Duodenal mucosa (tissue), 2 donors: ENCODE measurements around the gene TRIP13.
"Not testable (repeated sequence)": the region's sequence is repeated elsewhere in the genome, so short reads cannot be mapped to it uniquely, and the experiment has no call there.

Experiments
- H3K27ac ChIP-seq: one replicate; pipeline ENCODE4 v1.7.0; 2013; ENCODE audit warnings: low read depth, low read length
- H3K27me3 ChIP-seq, 2 donors: one replicate each; pipeline ENCODE4 v1.7.0; 2013; ENCODE audit warnings: low read length in 2 of 2, control low read depth in 1 of 2; ENCODE audit not compliant: insufficient read depth in 2 of 2, control insufficient read depth in 1 of 2
- H3K36me3 ChIP-seq, 2 donors: one replicate each; pipeline ENCODE4 v1.7.0; 2013; ENCODE audit warnings: low read length in 2 of 2, control low read depth in 1 of 2; ENCODE audit not compliant: insufficient read depth in 2 of 2, control insufficient read depth in 1 of 2
- H3K4me1 ChIP-seq, 2 donors: one replicate each; pipeline ENCODE4 v1.7.0; 2013; ENCODE audit warnings: low read length in 2 of 2, control low read depth in 1 of 2; ENCODE audit not compliant: insufficient read depth in 2 of 2, control insufficient read depth in 1 of 2
- H3K4me3 ChIP-seq, 2 donors: one replicate each; pipeline ENCODE4 v1.7.0; 2013; ENCODE audit warnings: low read length in 2 of 2, low read depth in 1 of 2
- H3K9ac ChIP-seq, 2 donors: one replicate each; pipeline ENCODE4 v1.7.0; 2013; ENCODE audit warnings: low read length in 2 of 2, low read depth in 1 of 2
- H3K9me3 ChIP-seq, 2 donors: one replicate each; pipeline ENCODE4 v1.7.0; 2013; ENCODE audit warnings: low read length in 2 of 2, control low read depth in 1 of 2; ENCODE audit not compliant: control insufficient read depth in 1 of 2

TRIP13 gene

DNA sequence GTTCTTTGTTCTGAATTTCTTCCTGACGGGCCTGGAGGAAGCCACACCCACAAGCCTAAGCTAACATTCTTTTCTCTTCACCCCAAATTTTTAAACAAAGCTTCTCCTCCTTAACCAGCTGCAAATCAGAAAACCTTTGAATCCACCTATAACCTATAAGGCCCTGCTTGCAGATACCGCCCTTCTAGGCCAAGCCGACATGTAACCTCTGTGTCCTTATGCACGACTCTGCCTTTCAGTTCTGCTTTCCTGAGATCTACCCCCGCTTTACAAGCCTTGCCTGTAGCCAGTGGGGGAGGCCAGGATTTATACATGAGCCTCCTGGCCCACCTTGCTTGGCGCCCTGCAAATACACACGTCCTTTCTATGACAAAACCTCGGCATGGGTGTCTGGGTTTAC, 19.4 kb upstream of the TRIP13 start:
- Histone ChIP-seq H3K36me3 (peaks cover 55 to 89% of the 10 kb centered on the region in 2 donors), H3K4me1 (peaks cover under 1 to 4% of the 10 kb centered on the region in 2 donors), H3K27me3 (no peaks in the 10 kb centered on the region), H3K9ac (no peak overlapping the region), H3K4me3 (no peak overlapping the region), H3K9me3 (no peaks in the 10 kb centered on the region), H3K27ac (no peak overlapping the region)

DNA sequence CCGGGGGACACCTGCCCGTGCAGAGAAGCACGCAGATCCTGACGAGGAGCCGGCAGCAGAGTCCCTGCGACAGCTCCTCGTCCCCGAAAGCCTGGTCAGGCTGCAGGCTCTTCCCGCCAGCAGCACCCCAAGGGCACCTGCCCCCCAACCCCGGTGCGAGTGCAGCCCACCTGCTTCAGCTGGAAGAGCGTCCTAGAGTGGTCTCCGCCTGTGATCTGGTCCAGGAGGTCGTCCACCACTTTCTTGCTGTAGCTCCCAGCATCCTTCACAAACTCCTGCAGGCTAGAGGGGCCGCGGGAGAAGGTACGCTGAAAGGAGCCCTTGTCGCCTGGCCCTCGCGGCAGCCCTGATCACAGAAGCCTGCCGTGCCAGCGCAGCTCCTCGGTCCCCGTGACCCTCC, 16.8 kb upstream of the TRIP13 start:
- Histone ChIP-seq H3K9ac (no peak overlapping the region), H3K9me3 (no peaks in the 10 kb centered on the region), H3K4me1 (no peaks in the 10 kb centered on the region), H3K27ac (no peak overlapping the region), H3K36me3 (peaks cover 36 to 67% of the 10 kb centered on the region in 2 donors), H3K4me3 (no peak overlapping the region), H3K27me3 (no peaks in the 10 kb centered on the region)

DNA sequence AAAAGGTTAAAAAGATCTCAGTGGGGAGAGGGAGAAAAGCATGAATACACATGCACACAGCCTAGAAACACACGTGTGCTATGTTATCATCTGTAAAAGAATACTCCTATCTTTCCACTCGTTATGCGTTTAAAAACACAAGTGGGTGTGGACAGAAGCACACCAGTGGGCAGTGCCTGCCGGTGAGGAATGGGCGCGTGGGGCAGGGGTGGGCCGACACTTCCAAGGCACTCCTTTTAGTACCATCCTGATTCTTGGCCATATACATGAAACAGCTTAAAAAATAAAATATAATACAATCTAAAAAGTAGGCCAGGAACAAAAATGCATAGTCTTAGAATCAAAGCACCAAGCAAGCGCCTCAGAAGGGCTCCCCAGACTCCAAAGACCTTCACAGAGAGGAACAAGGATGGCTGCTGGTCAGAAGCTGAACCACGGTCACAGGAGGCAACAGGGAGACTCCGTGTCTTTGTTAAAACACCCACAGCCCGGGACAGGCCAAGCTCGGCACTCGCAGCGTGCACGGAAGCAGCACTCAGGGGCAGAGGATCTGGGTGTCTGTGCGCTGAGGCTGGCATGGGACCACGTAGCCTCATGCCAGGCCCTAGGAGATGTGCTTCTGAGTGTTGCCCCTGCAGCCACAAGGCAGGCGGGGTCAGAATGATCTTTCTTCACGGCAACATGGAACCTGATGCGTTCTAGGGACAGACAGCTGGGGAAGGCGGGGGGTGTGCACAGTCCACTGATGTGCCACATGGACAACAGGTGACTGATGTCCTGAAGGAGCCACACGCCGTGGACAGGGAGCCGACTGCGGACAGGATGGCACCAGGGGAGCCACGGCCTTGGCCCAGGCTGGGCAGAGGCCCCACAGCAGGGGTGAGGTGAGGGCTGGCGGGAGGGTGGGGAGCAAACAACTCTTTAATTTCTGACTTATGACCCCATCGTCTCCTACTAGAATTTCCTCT, 16.0 kb upstream of the TRIP13 start:
- H3K36me3 ChIP-seq, result peaks cover 36 to 67% of the 10 kb centered on the region in 2 donors
- no peak overlapping the region for H3K9ac ChIP-seq
- H3K27ac ChIP-seq, result no peak overlapping the region
- no peak overlapping the region for H3K4me3 ChIP-seq
- H3K9me3 ChIP-seq, result no peaks in the 10 kb centered on the region
- no peaks in the 10 kb centered on the region for H3K27me3 ChIP-seq
- no peaks in the 10 kb centered on the region for H3K4me1 ChIP-seq

GRCh38 chr5:878125-878524, 14.6 kb upstream of the TRIP13 start:
- Histone ChIP-seq H3K27ac (no peak overlapping the region), H3K27me3 (no peaks in the 10 kb centered on the region), H3K9ac (no peak overlapping the region), H3K4me3 (no peak overlapping the region), H3K9me3 (no peaks in the 10 kb centered on the region), H3K36me3 (peaks cover 37 to 73% of the 10 kb centered on the region in 2 donors), H3K4me1 (no peaks in the 10 kb centered on the region)

- H3K9ac ChIP-seq, H3K27me3 ChIP-seq, H3K4me1 ChIP-seq, H3K27ac ChIP-seq, H3K4me3 ChIP-seq, H3K9me3 ChIP-seq: not testable (repeated sequence)
- H3K36me3 ChIP-seq, result peaks cover 43 to 74% of the 10 kb centered on the region in 2 donors
These were observed 14.0 kb upstream of the TRIP13 start for GRCh38 chr5:878677-879076.

GRCh38 chr5:880816-881550, 11.7 kb upstream of the TRIP13 start:
- Histone ChIP-seq H3K27me3 (no peaks in the 10 kb centered on the region), H3K9ac (no peak overlapping the region), H3K4me3 (no peak overlapping the region), H3K36me3 (peaks cover 49 to 77% of the 10 kb centered on the region in 2 donors), H3K27ac (no peak overlapping the region), H3K4me1 (no peaks in the 10 kb centered on the region), H3K9me3 (no peaks in the 10 kb centered on the region)

GRCh38 chr5:881551-881935, 11.1 kb upstream of the TRIP13 start:
- H3K27ac ChIP-seq, result no peak overlapping the region
- no peak overlapping the region for H3K4me3 ChIP-seq
- no peaks in the 10 kb centered on the region for H3K27me3 ChIP-seq
- H3K9me3 ChIP-seq, result no peaks in the 10 kb centered on the region
- H3K36me3 ChIP-seq, result peaks cover 53 to 78% of the 10 kb centered on the region in 2 donors
- H3K4me1 ChIP-seq, result no peaks in the 10 kb centered on the region
- no peak overlapping the region for H3K9ac ChIP-seq

GRCh38 chr5:882253-883183, 10.2 kb upstream of the TRIP13 start:
- peaks cover 62 to 78% of the 10 kb centered on the region in 2 donors for H3K36me3 ChIP-seq
- H3K4me1 ChIP-seq, result no peaks in the 10 kb centered on the region
- H3K27ac ChIP-seq, result no peak overlapping the region
- H3K27me3 ChIP-seq, result no peaks in the 10 kb centered on the region
- no peak overlapping the region for H3K9ac ChIP-seq
- H3K4me3 ChIP-seq, result no peak overlapping the region
- no peaks in the 10 kb centered on the region for H3K9me3 ChIP-seq

DNA sequence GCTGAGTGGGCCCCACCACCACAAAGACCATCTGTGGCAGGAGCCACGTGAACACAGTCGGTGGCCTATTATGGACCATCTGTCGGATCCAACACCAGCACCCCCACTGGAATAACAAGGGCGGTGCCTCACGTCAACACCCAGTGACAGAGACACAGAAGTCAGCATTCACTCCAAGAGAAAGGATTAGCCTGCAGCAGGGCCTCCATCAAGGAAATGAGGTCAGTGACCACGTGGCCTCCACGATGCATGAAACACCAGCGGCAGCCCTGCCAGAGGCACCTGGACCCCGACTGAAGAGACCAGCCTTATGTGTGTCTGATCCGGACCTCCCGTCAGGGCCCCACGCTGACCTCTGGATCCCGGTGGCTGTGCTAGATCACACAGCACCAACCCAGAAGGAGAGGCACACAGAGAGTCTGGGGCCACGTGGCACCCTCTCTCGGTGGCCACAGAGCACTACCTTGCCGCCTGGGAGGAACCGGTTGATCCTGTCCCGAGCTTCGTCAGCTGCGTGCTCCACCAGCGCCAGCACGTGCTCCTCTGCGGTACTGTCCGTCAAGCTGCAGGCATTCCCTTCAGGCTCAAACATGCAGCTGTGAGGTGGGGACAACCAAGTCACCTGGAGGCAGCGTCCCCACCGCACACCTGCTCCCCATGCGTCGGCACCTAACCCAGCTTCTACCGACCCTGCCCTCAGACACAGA, 9.1 kb upstream of the TRIP13 start:
- no peaks in the 10 kb centered on the region for H3K27me3 ChIP-seq
- H3K9ac ChIP-seq, result no peak overlapping the region
- H3K4me1 ChIP-seq, result no peaks in the 10 kb centered on the region
- no peaks in the 10 kb centered on the region for H3K9me3 ChIP-seq
- no peak overlapping the region for H3K27ac ChIP-seq
- no peak overlapping the region for H3K4me3 ChIP-seq
- peaks cover 56 to 81% of the 10 kb centered on the region in 2 donors for H3K36me3 ChIP-seq
